Cardiac muscle cell (in vitro differentiated cells and primary cell): Measurements from ENCODE around the gene TRIM44. TPM values are rescaled to one million over a fixed set of nuclear protein-coding genes. Genes with fewer than 3 reads are reported as not detected.
"Not testable (repeated sequence)": the region's sequence is repeated elsewhere in the genome, so short reads cannot be mapped to it uniquely, and the experiment has no call there.

Source experiments
- DNase-seq, 2 donors: peaks; one replicate each; pipeline versions ENCODE4 v3.0.0 to v3.0.0-alpha.2; 2010 to 2017; ENCODE audit warnings: low read depth in 1 of 2, low spot score in 1 of 2
- H3K27ac ChIP-seq: fragments of 200-600 bp; sonication (generic); 2 replicates; pipeline ENCODE4 v1.5.1; 2016
- H3K27me3 ChIP-seq: fragments of 200-600 bp; sonication (generic); 2 replicates; pipeline ENCODE4 v1.6.0; 2016; ENCODE audit warnings: control low read depth
- H3K36me3 ChIP-seq: fragments of 200-600 bp; sonication (generic); 2 replicates; pipeline ENCODE4 v1.5.1; 2016; ENCODE audit warnings: control low read depth
- H3K4me1 ChIP-seq: fragments of 200-600 bp; sonication (generic); 2 replicates; pipeline ENCODE4 v1.8.1; 2017; ENCODE audit warnings: low read depth, mild to moderate bottlenecking, mixed run types
- H3K4me3 ChIP-seq: fragments of 200-600 bp; sonication (generic); 2 replicates; pipeline ENCODE4 v1.5.1; 2016; ENCODE audit warnings: mild to moderate bottlenecking
- H3K9me3 ChIP-seq: fragments of 200-600 bp; sonication (generic); 2 replicates; pipeline ENCODE4 v1.5.1; 2017; ENCODE audit warnings: low read depth, mild to moderate bottlenecking, control low read depth
- polyA plus RNA-seq: library from polyadenylated mRNA; unstranded; fragments of >200 nt; fragmentation: Nextera tagmentation; extraction: Ambion mirVana; gene quantifications from 2 replicates; pipeline ENCODE4 v1.2.1, GENCODE V29; 2016
- total RNA-seq: library from RNA; depleted of rRNA; stranded (reverse); fragments of >200 nt; gene quantifications from 2 replicates; pipeline ENCODE4 v1.2.3, GENCODE V29; 2016
- TF ChIP-seq, protein P1 (sequence below): IDR thresholded peaks from 2 replicates; pipeline ENCODE4 v1.5.1; 2012; ENCODE audit warnings: low read depth, mild to moderate bottlenecking, low read length

The TRIM44 gene
- total and polyA plus RNA-seq, 2 experiments from 2014 or later, result 19.2 to 45.7 TPM

DNA sequence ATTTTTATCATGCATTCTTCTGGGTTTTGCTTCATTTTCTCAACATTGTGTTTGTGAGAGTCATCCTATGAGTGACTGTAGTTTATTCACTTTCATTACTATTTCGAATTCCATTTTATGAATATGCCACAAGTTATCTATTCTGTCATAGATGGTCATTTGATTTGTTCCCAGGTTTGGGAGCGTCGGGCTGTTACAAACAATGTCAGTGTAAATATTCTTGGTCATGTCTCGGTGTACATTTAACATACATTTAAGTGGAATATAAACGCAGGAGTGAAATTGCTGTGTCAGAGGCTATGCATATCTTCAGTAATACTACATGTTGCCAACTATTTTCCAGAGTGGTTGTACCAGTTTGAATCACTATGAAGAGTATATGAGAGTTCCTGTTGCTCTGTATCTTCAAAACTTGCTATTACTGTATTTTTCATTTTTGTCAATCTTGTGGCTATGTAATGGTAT is 2.4 kb downstream of the TRIM44 start:
- H3K4me3 ChIP-seq, result no peak overlapping the region
- H3K4me1 ChIP-seq, result no peaks in the 10 kb centered on the region
- peaks cover 17% of the 10 kb centered on the region for H3K27me3 ChIP-seq
- no peak overlapping the region for H3K27ac ChIP-seq
- TF ChIP-seq, protein P1, sequence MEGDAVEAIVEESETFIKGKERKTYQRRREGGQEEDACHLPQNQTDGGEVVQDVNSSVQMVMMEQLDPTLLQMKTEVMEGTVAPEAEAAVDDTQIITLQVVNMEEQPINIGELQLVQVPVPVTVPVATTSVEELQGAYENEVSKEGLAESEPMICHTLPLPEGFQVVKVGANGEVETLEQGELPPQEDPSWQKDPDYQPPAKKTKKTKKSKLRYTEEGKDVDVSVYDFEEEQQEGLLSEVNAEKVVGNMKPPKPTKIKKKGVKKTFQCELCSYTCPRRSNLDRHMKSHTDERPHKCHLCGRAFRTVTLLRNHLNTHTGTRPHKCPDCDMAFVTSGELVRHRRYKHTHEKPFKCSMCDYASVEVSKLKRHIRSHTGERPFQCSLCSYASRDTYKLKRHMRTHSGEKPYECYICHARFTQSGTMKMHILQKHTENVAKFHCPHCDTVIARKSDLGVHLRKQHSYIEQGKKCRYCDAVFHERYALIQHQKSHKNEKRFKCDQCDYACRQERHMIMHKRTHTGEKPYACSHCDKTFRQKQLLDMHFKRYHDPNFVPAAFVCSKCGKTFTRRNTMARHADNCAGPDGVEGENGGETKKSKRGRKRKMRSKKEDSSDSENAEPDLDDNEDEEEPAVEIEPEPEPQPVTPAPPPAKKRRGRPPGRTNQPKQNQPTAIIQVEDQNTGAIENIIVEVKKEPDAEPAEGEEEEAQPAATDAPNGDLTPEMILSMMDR, result no peak
- no peaks in the 10 kb centered on the region for H3K9me3 ChIP-seq
- DNase-seq, result no peak
- H3K36me3 ChIP-seq, result no peaks in the 10 kb centered on the region

DNA sequence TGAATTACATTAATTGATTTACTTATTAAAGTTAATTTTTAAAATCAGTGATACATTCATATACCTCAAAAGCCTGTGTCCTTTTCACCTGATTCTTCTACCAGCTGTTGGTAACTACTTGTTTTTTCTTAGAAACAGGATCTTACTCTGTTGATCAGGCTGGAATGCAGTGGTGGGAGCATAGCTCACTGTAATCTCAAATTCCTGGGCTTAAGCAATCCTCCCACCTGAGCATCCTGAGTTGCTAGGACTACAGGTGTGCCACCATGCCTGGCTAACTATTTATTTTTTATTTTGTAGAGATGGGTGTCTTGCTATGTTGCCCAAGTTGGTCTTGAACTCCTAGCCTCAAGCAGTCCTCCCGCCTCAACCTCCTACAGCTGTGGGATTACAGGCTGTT is 4.7 kb downstream of the TRIM44 start:
- Histone ChIP-seq H3K4me1 (no peaks in the 10 kb centered on the region), H3K4me3 (no peak overlapping the region), H3K27ac (no peak overlapping the region), H3K36me3 (no peaks in the 10 kb centered on the region), H3K27me3 (no peaks in the 10 kb centered on the region), H3K9me3 (no peaks in the 10 kb centered on the region)
- TF ChIP-seq, protein P1, result no peak
- DNase-seq, result no peak

DNA sequence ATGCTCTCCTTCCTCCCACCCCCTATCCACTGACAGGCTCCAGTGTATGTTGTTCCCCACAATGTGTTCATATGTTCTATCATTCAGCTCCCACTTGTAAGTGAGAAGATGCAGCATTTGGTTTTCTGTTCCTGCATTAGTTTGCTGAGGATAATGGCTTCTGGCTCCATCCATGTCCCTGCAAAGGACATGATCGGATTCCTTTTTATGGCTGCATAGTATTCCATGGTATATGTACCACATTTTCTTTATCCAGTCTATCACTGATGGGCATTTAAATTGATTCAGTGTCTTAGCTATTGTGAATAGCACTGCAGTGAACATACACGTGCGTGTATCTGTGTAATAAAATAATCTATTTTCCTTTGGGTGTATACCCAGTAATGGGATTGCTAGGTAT is 5.8 kb downstream of the TRIM44 start:
- H3K27me3 ChIP-seq, H3K4me3 ChIP-seq, H3K36me3 ChIP-seq, H3K27ac ChIP-seq, DNase-seq, H3K4me1 ChIP-seq, H3K9me3 ChIP-seq: not testable (repeated sequence)

DNA sequence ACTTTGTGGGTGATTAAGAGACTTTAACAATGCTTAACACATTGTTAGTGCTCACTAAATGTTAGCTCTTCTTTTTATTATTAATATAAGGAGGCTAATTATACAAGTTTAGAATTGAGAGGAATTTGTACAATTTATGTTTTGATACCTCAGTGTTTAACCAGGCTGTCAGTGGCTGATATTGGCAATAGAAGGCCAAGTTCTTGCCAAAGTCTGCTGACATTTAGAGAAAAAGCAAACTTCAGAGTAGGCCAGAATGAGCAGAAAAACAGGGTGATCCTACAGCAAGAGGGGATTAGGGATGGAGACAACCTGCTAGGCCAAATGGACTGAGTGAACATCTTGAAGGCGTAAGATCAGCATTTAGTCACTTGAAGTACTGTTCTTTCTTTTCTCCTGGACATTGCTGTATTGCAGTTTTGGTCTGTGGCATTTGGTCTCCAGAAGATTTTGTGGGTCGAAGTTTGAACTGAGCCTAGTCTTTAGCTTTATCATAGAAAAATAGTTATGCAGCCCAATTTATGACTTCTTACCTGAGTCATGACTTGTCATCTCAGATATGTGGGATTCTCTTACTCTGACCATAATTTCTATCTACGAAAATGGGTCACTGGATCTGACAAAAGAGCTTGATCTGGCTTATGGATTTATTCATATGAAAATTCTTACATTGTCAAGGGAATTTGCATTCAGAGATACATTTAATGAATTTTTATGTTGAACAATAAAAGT is 9.0 kb downstream of the TRIM44 start:
- Histone ChIP-seq H3K4me1 (peaks cover 6% of the 10 kb centered on the region), H3K27me3 (no peaks in the 10 kb centered on the region), H3K36me3 (no peaks in the 10 kb centered on the region), H3K9me3 (no peaks in the 10 kb centered on the region), H3K27ac (no peak overlapping the region), H3K4me3 (no peak overlapping the region)
- DNase-seq, result no peak
- TF ChIP-seq, protein P1, result no peak

DNA sequence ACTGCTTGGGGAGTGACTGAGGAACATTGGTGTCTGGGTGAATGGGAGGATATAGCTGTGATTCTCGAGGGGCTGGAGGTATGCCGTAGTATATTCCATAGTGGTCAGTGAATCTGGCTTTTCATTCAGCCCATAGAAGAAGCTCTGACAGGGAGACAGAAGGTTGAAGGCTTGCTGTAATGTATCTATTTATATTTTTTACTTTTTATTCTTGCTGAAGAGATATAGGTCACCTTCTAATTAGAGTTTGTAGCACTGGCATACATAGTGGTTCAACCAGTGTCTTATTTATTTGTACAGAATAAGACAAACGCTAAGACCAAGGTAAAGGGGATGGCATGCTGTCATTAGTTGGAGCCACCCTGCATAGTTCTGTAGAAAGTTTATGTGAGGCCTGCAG is 10.0 kb downstream of the TRIM44 start:
- Histone ChIP-seq H3K4me1 (peaks cover 6% of the 10 kb centered on the region), H3K4me3 (no peak overlapping the region), H3K27ac (no peak overlapping the region), H3K36me3 (no peaks in the 10 kb centered on the region), H3K27me3 (no peaks in the 10 kb centered on the region), H3K9me3 (no peaks in the 10 kb centered on the region)
- TF ChIP-seq, protein P1, result no peak
- no peak for DNase-seq

DNA sequence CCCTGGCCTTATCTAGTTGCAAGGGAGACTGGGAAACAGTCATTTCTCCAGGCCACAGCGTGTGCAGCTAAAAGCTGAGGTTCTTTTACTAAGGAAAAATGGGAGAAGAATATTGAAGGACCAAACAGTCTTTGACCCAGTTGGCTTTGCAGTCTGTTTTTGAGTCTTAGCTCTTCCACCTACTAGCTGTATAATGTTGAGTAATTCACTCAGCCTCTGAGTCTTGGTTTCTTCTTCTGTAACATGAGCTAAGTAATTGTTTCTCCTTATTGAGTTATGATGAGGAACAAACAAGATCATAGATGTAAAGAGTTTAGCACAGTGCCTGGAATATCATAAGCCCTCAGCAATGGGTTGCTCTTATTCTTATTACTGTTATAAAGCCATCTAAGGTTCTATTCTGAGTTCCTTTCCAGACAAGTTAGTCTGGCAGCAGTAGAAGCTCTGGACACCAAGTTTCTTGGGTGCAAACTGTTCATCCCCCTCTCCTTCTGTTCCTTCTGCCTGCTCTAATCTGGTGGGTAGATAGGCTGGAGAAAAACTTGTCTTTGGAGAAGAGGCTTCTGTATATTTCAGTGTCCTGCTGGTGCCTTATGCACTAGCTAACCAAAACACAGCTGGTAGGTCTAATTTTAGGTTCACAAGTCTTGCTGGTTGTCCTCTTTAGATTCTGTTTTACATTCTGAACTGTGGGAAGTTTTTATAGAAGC is 13.5 kb downstream of the TRIM44 start:
- H3K36me3 ChIP-seq, result no peaks in the 10 kb centered on the region
- no peaks in the 10 kb centered on the region for H3K27me3 ChIP-seq
- H3K4me1 ChIP-seq, result peaks cover 6% of the 10 kb centered on the region
- TF ChIP-seq, protein P1, result no peak
- H3K9me3 ChIP-seq, result no peaks in the 10 kb centered on the region
- no peak overlapping the region for H3K4me3 ChIP-seq
- peak overlapping the region; percentile 59 for H3K27ac ChIP-seq
- DNase-seq, result peak in 1 of 2 donors; percentile 38
